ENCODE data around the gene PASK. TPM values are rescaled to one million over a fixed set of nuclear protein-coding genes. Genes with fewer than 3 reads are reported as not detected.

PASK gene
- polyA plus RNA-seq, 1 donor from 2014 or later = 26.0 TPM

GRCh38 chr2:241179899-241180298 lies 30.6 kb upstream of the PASK start:
- H3K9me3 ChIP-seq (ENCODE audit: low read length) = no peaks in the 10 kb centered on the region
- no peak overlapping the region for H3K9ac ChIP-seq (ENCODE audit: low read length)
- no peaks in the 10 kb centered on the region for H3F3A ChIP-seq (ENCODE audit: insufficient read depth, low read length, poor library complexity, severe bottlenecking)
- no peaks in the 10 kb centered on the region for H3K36me3 ChIP-seq (ENCODE audit: insufficient read depth, low read length)
- no peak overlapping the region for H3K4me3 ChIP-seq (ENCODE audit: low read length)
- no peak for TF ChIP-seq SMC3 (conservative IDR thresholded peaks at IDR 0.05; ENCODE audit: poor library complexity)
- TF ChIP-seq CTCF (IDR thresholded peaks at IDR 0.05; ENCODE audit: poor library complexity, severe bottlenecking) = no peak
- TF ChIP-seq MXI1 (conservative IDR thresholded peaks at IDR 0.05; ENCODE audit: poor library complexity, severe bottlenecking) = no peak
- no peak for TF ChIP-seq TAF1 (IDR thresholded peaks at IDR 0.05; ENCODE audit: low read depth)
- TF ChIP-seq REST (IDR thresholded peaks at IDR 0.05; ENCODE audit: borderline replicate concordance) = no peak
- TF ChIP-seq EP300 (conservative IDR thresholded peaks at IDR 0.05; ENCODE audit: poor library complexity, severe bottlenecking) = no peak
- TF ChIP-seq EZH2 (IDR thresholded peaks at IDR 0.05; ENCODE audit: borderline replicate concordance, insufficient read depth, low read length, poor library complexity, severe bottlenecking) = no peak
- no peak overlapping the region for H3K27ac ChIP-seq (ENCODE audit: low read length)
- H2AFZ ChIP-seq (ENCODE audit: low read depth, low read length) = no peak overlapping the region
- H3K4me2 ChIP-seq (ENCODE audit: low read length) = no peak overlapping the region
- H3K79me2 ChIP-seq (replicated peaks; ENCODE audit: insufficient read depth, low read length) = no peaks in the 10 kb centered on the region
- no peaks in the 10 kb centered on the region for H4K20me1 ChIP-seq (ENCODE audit: insufficient read depth)
- H3K9me2 ChIP-seq (ENCODE audit: insufficient read depth, low read length) = no peaks in the 10 kb centered on the region
- no peaks in the 10 kb centered on the region for H3K27me3 ChIP-seq (ENCODE audit: insufficient read depth, low read depth, low read length)

GRCh38 chr2:241178961-241179360 lies 29.7 kb upstream of the PASK start:
- Histone ChIP-seq H3K27me3 (ENCODE audit: insufficient read depth, low read depth, low read length) (no peaks in the 10 kb centered on the region), H3K27ac (ENCODE audit: low read length) (no peak overlapping the region), H3F3A (ENCODE audit: insufficient read depth, low read length, poor library complexity, severe bottlenecking) (no peaks in the 10 kb centered on the region), H3K36me3 (ENCODE audit: insufficient read depth, low read length) (no peaks in the 10 kb centered on the region), H2AFZ (ENCODE audit: low read depth, low read length) (no peak overlapping the region), H3K9ac (ENCODE audit: low read length) (no peak overlapping the region), H3K4me2 (ENCODE audit: low read length) (no peak overlapping the region), H4K20me1 (ENCODE audit: insufficient read depth) (no peaks in the 10 kb centered on the region), H3K79me2 (replicated peaks; ENCODE audit: insufficient read depth, low read length) (no peaks in the 10 kb centered on the region), H3K9me2 (ENCODE audit: insufficient read depth, low read length) (no peaks in the 10 kb centered on the region), H3K9me3 (ENCODE audit: low read length) (no peaks in the 10 kb centered on the region), H3K4me3 (ENCODE audit: low read length) (no peak overlapping the region)
- TF ChIP-seq CTCF (IDR thresholded peaks at IDR 0.05; ENCODE audit: poor library complexity, severe bottlenecking) = no peak
- no peak for TF ChIP-seq EP300 (conservative IDR thresholded peaks at IDR 0.05; ENCODE audit: poor library complexity, severe bottlenecking)
- TF ChIP-seq POLR2AphosphoS5 (IDR thresholded peaks at IDR 0.05) = no peak
- no peak for TF ChIP-seq SMC3 (conservative IDR thresholded peaks at IDR 0.05; ENCODE audit: poor library complexity)
- TF ChIP-seq REST (IDR thresholded peaks at IDR 0.05; ENCODE audit: borderline replicate concordance) = no peak
- TF ChIP-seq EZH2 (IDR thresholded peaks at IDR 0.05; ENCODE audit: borderline replicate concordance, insufficient read depth, low read length, poor library complexity, severe bottlenecking) = no peak
- no peak for TF ChIP-seq TAF1 (IDR thresholded peaks at IDR 0.05; ENCODE audit: low read depth)
- no peak for TF ChIP-seq MXI1 (conservative IDR thresholded peaks at IDR 0.05; ENCODE audit: poor library complexity, severe bottlenecking)
- TF ChIP-seq RAD21 (conservative IDR thresholded peaks at IDR 0.05) = no peak
